ENCODE data around the gene PXK. TPM values are rescaled to one million over a fixed set of nuclear protein-coding genes. Genes with fewer than 3 reads are reported as not detected.
"Not testable (repeated sequence)": the region's sequence is repeated elsewhere in the genome, so short reads cannot be mapped to it uniquely, and the experiment has no call there.

PXK gene
- total RNA-seq, 1 experiment from 2014 or later = 353 TPM

DNA sequence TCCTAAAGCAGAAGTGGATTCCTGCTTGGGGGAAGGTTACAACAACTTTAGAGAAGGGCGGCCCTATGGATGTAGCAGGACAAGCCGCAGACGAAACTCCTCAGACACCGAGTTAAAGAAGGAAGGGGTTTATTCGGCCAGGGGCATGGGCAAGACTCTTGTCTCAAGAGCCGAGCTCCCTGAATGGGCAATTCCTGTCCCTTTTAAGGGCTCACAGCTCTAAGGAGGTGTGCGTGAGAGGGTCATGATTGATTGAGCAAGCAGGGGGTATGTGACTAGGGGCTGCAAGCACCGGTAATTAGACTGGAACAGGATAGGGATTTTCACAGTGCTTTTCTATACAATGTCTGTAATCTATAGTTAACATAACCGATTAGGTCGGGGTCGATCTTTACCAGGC is 101.8 kb downstream of the PXK start:
- Histone ChIP-seq H2AFZ (ENCODE audit: low read length) (no peak overlapping the region; the same call in 1 of the 2 replicates), H3K4me3 (ENCODE audit: low read length) (peak overlapping the region; percentile 44; the same call in 1 of the 2 replicates), H3K4me1 (ENCODE audit: low read length) (peaks cover 27% of the 10 kb centered on the region), H3K9me2 (replicated peaks; ENCODE audit: insufficient read depth, low read length) (no peaks in the 10 kb centered on the region), H3K36me3 (ENCODE audit: insufficient read depth, low read length) (peaks cover 19% of the 10 kb centered on the region), H3K27me3 (ENCODE audit: low read length) (no peaks in the 10 kb centered on the region), H3K27ac (ENCODE audit: low read length) (no peak overlapping the region), H3K79me2 (ENCODE audit: low read length) (no peaks in the 10 kb centered on the region; the same call in 1 of the 2 replicates), H3K9me3 (ENCODE audit: low read length) (no peaks in the 10 kb centered on the region), H3K9ac (ENCODE audit: low read length) (no peak overlapping the region), H4K20me1 (ENCODE audit: insufficient read depth, low read depth, low read length) (no peaks in the 10 kb centered on the region), H3K4me2 (ENCODE audit: low read depth, low read length, poor library complexity, severe bottlenecking) (peak overlapping the region; percentile 59)
- no peak for DNase-seq

DNA sequence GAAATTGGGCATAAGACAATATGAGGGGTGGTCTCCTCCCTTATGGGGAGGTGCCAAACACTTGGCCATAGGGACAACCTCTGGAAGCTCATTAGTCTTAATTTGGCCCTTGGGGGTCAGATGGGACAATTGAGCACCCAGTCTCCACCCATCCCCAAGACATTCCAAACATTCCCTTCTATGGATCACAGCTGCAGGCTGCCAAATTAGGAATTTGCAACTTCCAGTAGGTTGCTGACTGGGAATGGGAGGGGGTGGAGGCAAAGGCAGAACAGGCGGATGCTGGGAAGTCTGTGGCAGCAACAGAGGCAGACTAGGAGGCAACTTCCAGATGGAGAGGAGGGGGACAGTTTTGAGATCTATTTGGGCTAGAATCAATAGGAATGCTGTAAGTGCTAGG is 102.3 kb downstream of the PXK start:
- no peak overlapping the region for H3K4me3 ChIP-seq (ENCODE audit: low read length)
- peaks cover 22% of the 10 kb centered on the region for H3K4me1 ChIP-seq (ENCODE audit: low read length)
- no peak for DNase-seq
- no peak overlapping the region for H3K27ac ChIP-seq (ENCODE audit: low read length)
- no peaks in the 10 kb centered on the region for H3K27me3 ChIP-seq (ENCODE audit: low read length)
- H3K9me2 ChIP-seq (replicated peaks; ENCODE audit: insufficient read depth, low read length) = no peaks in the 10 kb centered on the region
- H2AFZ ChIP-seq (ENCODE audit: low read length) = no peak overlapping the region
- H3K36me3 ChIP-seq (ENCODE audit: insufficient read depth, low read length) = peaks cover 15% of the 10 kb centered on the region
- no peak overlapping the region for H3K9ac ChIP-seq (ENCODE audit: low read length)
- no peaks in the 10 kb centered on the region for H3K9me3 ChIP-seq (ENCODE audit: low read length)
- H3K79me2 ChIP-seq (ENCODE audit: low read length) = no peaks in the 10 kb centered on the region; the same call in 1 of the 2 replicates
- H4K20me1 ChIP-seq (ENCODE audit: insufficient read depth, low read depth, low read length) = no peaks in the 10 kb centered on the region
- no peak overlapping the region for H3K4me2 ChIP-seq (ENCODE audit: low read depth, low read length, poor library complexity, severe bottlenecking)

DNA sequence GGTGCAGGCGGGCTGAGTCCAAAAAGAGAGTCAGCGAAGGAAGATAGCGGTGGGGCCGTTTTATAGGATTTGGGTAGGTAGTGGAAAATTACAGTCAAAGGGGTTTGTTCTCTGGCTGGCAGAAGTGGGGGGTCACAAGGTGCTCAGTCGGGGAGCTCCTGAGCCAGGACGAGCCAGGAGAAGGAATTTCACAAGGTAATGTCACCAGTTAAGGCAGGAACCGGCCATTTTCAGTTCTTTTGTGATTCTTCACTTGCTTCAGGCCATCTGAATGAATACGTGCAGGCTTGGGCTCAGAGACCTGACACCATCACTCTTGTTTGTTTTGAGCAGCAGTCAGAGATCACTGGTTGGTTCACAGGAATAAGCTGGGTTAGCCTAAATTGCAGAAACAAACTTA is 104.6 kb downstream of the PXK start:
- H3K4me1 ChIP-seq (ENCODE audit: low read length) = peaks cover 14% of the 10 kb centered on the region
- not testable (repeated sequence) for H3K4me2 ChIP-seq (ENCODE audit: low read depth, low read length, poor library complexity, severe bottlenecking); H3K36me3 ChIP-seq (ENCODE audit: insufficient read depth, low read length); H3K27me3 ChIP-seq (ENCODE audit: low read length); DNase-seq; H3K9me2 ChIP-seq (replicated peaks; ENCODE audit: insufficient read depth, low read length); H4K20me1 ChIP-seq (ENCODE audit: insufficient read depth, low read depth, low read length); H3K4me3 ChIP-seq (ENCODE audit: low read length); H3K27ac ChIP-seq (ENCODE audit: low read length); H3K9me3 ChIP-seq (ENCODE audit: low read length); H3K9ac ChIP-seq (ENCODE audit: low read length); H2AFZ ChIP-seq (ENCODE audit: low read length); H3K79me2 ChIP-seq (ENCODE audit: low read length)

DNA sequence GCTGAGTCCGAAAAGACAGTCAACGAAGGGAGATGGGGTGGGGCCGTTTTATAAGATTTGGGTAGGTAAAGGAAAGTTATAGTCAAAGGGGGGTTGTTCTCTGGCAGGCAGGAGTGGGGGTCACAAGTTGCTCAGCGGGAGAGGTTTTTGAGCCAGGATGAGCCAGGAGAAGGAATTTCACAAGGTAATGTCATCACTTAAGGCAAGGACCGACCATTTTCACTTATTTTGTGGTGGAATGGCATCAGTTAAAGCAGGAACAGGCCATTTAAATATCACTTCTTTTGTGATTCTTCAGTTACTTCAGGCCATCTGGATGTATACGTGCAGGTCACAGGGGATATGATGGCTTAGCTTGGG is 108.3 kb downstream of the PXK start:
- H3K9me2 ChIP-seq (replicated peaks; ENCODE audit: insufficient read depth, low read length); DNase-seq; H3K36me3 ChIP-seq (ENCODE audit: insufficient read depth, low read length); H3K27me3 ChIP-seq (ENCODE audit: low read length); H3K4me1 ChIP-seq (ENCODE audit: low read length); H2AFZ ChIP-seq (ENCODE audit: low read length); H3K9ac ChIP-seq (ENCODE audit: low read length); H3K27ac ChIP-seq (ENCODE audit: low read length); H4K20me1 ChIP-seq (ENCODE audit: insufficient read depth, low read depth, low read length); H3K4me2 ChIP-seq (ENCODE audit: low read depth, low read length, poor library complexity, severe bottlenecking); H3K79me2 ChIP-seq (ENCODE audit: low read length); H3K9me3 ChIP-seq (ENCODE audit: low read length); H3K4me3 ChIP-seq (ENCODE audit: low read length): not testable (repeated sequence)

DNA sequence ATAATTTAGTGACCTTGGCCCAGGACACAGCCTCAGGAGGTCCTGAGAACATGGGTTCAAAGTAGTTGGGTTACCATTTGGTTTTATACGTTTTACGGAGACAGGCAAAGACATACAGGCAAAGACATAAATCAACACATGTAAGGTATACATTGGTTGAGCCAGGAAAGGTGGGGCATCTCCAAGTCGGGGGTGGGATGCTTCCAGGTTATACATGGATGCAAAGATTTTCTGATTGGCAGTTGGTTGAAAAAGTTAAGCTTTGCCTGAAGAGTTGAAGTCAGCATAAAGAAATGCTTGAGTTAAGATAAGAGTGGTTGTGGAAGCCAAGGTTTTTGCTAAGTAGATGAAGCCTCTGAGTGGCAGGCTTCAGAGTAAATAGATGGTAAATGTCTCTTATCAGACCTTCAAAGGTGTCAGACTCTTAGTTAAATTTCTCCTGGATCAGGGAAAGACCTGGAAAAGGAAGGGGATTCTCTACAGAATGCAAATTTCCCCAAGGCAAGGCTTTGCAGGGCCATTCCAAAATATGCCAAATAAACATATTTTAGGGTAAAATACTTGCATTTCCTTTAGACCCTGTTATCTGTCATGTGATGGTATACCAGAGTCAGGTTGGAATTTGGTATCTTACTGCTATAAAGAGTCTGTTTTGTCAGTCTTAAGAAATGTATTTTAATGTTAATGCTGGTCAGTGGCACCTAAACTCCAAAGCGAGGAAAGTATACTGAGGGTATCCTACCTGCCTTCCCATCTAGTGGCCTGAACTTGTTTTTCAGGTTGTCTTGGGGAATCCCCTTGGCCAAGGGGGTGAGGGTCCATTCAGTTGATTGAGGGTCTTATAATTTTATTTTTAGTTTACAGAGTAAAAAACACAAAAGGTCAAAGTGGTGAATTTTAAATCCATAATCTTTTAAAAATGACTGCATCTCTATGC is 109.1 kb downstream of the PXK start:
- Histone ChIP-seq H3K9me3 (ENCODE audit: low read length) (no peaks in the 10 kb centered on the region), H3K36me3 (ENCODE audit: insufficient read depth, low read length) (no peaks in the 10 kb centered on the region), H3K4me1 (ENCODE audit: low read length) (no peaks in the 10 kb centered on the region), H3K27ac (ENCODE audit: low read length) (no peak overlapping the region), H3K9ac (ENCODE audit: low read length) (no peak overlapping the region), H4K20me1 (ENCODE audit: insufficient read depth, low read depth, low read length) (no peaks in the 10 kb centered on the region), H3K79me2 (ENCODE audit: low read length) (no peaks in the 10 kb centered on the region), H2AFZ (ENCODE audit: low read length) (no peak overlapping the region), H3K9me2 (replicated peaks; ENCODE audit: insufficient read depth, low read length) (no peaks in the 10 kb centered on the region), H3K27me3 (ENCODE audit: low read length) (no peaks in the 10 kb centered on the region), H3K4me3 (ENCODE audit: low read length) (no peak overlapping the region), H3K4me2 (ENCODE audit: low read depth, low read length, poor library complexity, severe bottlenecking) (no peak overlapping the region)
- DNase-seq = no peak

DNA sequence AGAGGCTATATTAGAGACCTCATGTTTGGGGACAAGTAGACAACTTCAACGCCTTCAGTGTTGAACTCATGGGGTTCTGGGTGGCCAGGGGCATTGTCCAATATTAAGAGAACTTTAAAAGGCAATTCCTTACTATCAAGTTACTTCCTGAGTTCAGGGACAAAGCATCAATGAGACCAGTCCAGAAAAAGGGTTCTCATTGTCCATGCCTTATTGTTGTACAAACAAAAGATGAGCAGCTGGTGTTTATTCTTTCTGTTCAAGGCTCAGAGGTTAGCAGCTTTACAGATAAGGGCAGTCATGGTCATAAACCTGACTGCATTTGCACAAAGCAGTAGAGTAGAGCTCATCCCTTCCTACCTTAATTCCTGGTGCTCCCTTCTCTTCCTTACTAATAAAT is 119.5 kb downstream of the PXK start:
- H3K27me3 ChIP-seq (ENCODE audit: low read length) = no peaks in the 10 kb centered on the region
- no peak overlapping the region for H3K9ac ChIP-seq (ENCODE audit: low read length)
- H3K4me2 ChIP-seq (ENCODE audit: low read depth, low read length, poor library complexity, severe bottlenecking) = no peak overlapping the region
- no peak overlapping the region for H2AFZ ChIP-seq (ENCODE audit: low read length)
- no peaks in the 10 kb centered on the region for H3K9me2 ChIP-seq (replicated peaks; ENCODE audit: insufficient read depth, low read length)
- DNase-seq = no peak
- H3K27ac ChIP-seq (ENCODE audit: low read length) = no peak overlapping the region
- no peaks in the 10 kb centered on the region for H3K79me2 ChIP-seq (ENCODE audit: low read length)
- peaks cover 7% of the 10 kb centered on the region; the same call in 1 of the 2 replicates for H3K9me3 ChIP-seq (ENCODE audit: low read length)
- no peaks in the 10 kb centered on the region for H4K20me1 ChIP-seq (ENCODE audit: insufficient read depth, low read depth, low read length)
- H3K4me3 ChIP-seq (ENCODE audit: low read length) = no peak overlapping the region
- H3K36me3 ChIP-seq (ENCODE audit: insufficient read depth, low read length) = no peaks in the 10 kb centered on the region
- no peaks in the 10 kb centered on the region for H3K4me1 ChIP-seq (ENCODE audit: low read length)

DNA sequence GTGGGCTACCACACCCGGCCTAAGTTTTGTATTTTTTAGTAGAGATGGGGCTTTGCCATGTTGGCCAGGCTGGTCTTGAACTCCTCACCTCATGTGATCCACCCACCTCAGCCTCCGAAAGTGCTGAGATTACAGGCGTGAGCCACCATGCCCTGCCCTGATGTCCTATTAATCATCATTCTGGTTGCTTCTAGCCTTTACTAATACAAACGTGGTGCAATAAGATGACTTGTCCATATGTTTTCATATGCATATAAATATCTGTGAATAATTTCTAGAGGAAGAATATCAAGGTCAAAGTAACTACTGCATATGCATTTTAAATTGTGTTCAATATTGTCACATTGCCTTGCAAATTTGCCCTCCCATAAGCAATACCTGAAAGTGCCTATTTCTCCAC is 126.5 kb downstream of the PXK start:
- H3K4me1 ChIP-seq (ENCODE audit: low read length) = peaks cover 12% of the 10 kb centered on the region
- no peaks in the 10 kb centered on the region for H3K9me2 ChIP-seq (replicated peaks; ENCODE audit: insufficient read depth, low read length)
- no peaks in the 10 kb centered on the region for H4K20me1 ChIP-seq (ENCODE audit: insufficient read depth, low read depth, low read length)
- no peaks in the 10 kb centered on the region for H3K36me3 ChIP-seq (ENCODE audit: insufficient read depth, low read length)
- H3K9ac ChIP-seq (ENCODE audit: low read length) = no peak overlapping the region
- H3K9me3 ChIP-seq (ENCODE audit: low read length) = peaks cover 7% of the 10 kb centered on the region; the same call in 1 of the 2 replicates
- H3K4me2 ChIP-seq (ENCODE audit: low read depth, low read length, poor library complexity, severe bottlenecking) = no peak overlapping the region
- H3K79me2 ChIP-seq (ENCODE audit: low read length) = no peaks in the 10 kb centered on the region
- no peak overlapping the region for H3K4me3 ChIP-seq (ENCODE audit: low read length)
- no peak for DNase-seq
- no peaks in the 10 kb centered on the region for H3K27me3 ChIP-seq (ENCODE audit: low read length)
- H2AFZ ChIP-seq (ENCODE audit: low read length) = no peak overlapping the region
- H3K27ac ChIP-seq (ENCODE audit: low read length) = no peak overlapping the region

DNA sequence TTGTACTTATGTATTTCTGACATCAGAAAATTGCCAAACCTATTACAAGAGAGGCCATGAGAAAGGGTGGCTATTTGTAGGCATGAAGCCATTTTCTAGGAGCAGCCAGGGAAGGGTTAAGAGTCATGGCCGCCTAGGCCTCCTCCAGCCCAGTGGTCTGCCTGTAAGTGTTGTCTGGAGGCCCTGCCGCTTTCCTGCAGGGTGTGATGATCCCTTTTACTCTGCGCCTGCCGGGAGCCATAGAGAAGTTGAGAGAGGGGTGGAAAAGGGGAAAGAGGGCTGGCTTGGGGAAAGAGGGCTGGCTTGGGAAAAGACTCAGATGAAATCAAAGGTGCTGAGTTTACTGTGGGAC is 130.1 kb downstream of the PXK start:
- Histone ChIP-seq H3K36me3 (ENCODE audit: insufficient read depth, low read length) (no peaks in the 10 kb centered on the region), H3K4me1 (ENCODE audit: low read length) (peaks cover 15% of the 10 kb centered on the region), H3K27me3 (ENCODE audit: low read length) (no peaks in the 10 kb centered on the region), H3K9me3 (ENCODE audit: low read length) (no peaks in the 10 kb centered on the region), H4K20me1 (ENCODE audit: insufficient read depth, low read depth, low read length) (no peaks in the 10 kb centered on the region), H3K4me3 (ENCODE audit: low read length) (no peak overlapping the region), H3K79me2 (ENCODE audit: low read length) (no peaks in the 10 kb centered on the region), H3K4me2 (ENCODE audit: low read depth, low read length, poor library complexity, severe bottlenecking) (no peak overlapping the region), H2AFZ (ENCODE audit: low read length) (peak overlapping the region; percentile 40; the same call in 1 of the 2 replicates), H3K27ac (ENCODE audit: low read length) (no peak overlapping the region), H3K9ac (ENCODE audit: low read length) (no peak overlapping the region), H3K9me2 (replicated peaks; ENCODE audit: insufficient read depth, low read length) (no peaks in the 10 kb centered on the region)
- no peak for DNase-seq

Measured in Karpas-422 (cell line).